Activated T-helper 1 cell treated with anti-CD3 and anti-CD28 coated beads, Interleukin-12 subunit alpha, Interleukin-12 subunit beta, Interleukin-2, Interleukin-4 antibody, amounts not matched to agents 30 ng/mL and 10 ng/mL and 1 ng/mL, durations not matched to agents 14 hours and 24 hours and 36 hours (primary cell): Measurements from ENCODE around the gene TOP3B. TPM values are rescaled to one million over a fixed set of nuclear protein-coding genes. Genes with fewer than 3 reads are reported as not detected.

Experiments
- DNase-seq: peaks from one replicate; pipeline ENCODE4 v3.0.0; 2021; ENCODE audit warnings: low spot score
- H3K27ac Mint-ChIP-seq: one replicate; pipeline ENCODE4 v1.8.0; 2021; ENCODE audit warnings: mild to moderate bottlenecking, mixed read lengths
- H3K27me3 Mint-ChIP-seq: one replicate; pipeline ENCODE4 v1.8.0; 2022; ENCODE audit warnings: mild to moderate bottlenecking, moderate library complexity, mixed read lengths; ENCODE audit not compliant: insufficient read depth
- H3K36me3 Mint-ChIP-seq: one replicate; pipeline ENCODE4 v1.8.0; 2021; ENCODE audit warnings: low read depth, mixed read lengths
- H3K4me1 Mint-ChIP-seq: one replicate; pipeline ENCODE4 v1.8.0; 2021; ENCODE audit warnings: low read depth, mixed read lengths
- H3K4me3 Mint-ChIP-seq: one replicate; pipeline ENCODE4 v1.8.0; 2021; ENCODE audit warnings: mild to moderate bottlenecking, moderate library complexity, mixed read lengths
- H3K9me3 Mint-ChIP-seq: one replicate; pipeline ENCODE4 v1.8.0; 2021; ENCODE audit warnings: mixed read lengths
- intact Hi-C: fragments of 100-400 bp; cut with micrococcal nuclease; formaldehyde crosslinking; loops from one replicate; pipeline ENCODE4 v1.15.1; 2024
- total RNA-seq: library from RNA; stranded (reverse); gene quantifications from 2 replicates; pipeline ENCODE4 v1.2.3, GENCODE V29; 2022

Gene TOP3B
- total RNA-seq, 1 donor from 2014 or later: 48.4 TPM

- no peak overlapping the region for H3K27ac Mint-ChIP-seq
- no peaks in the 10 kb centered on the region for H3K4me1 Mint-ChIP-seq
- peaks cover 12% of the 10 kb centered on the region for H3K36me3 Mint-ChIP-seq
- H3K4me3 Mint-ChIP-seq: no peak overlapping the region
- DNase-seq: no peak
- no peaks in the 10 kb centered on the region for H3K27me3 Mint-ChIP-seq
- H3K9me3 Mint-ChIP-seq: no peaks in the 10 kb centered on the region
- intact Hi-C loops: no loop called here
Measured at GRCh38 chr22:21961127-21961867, 21.3 kb downstream of the TOP3B start.

- H3K4me3 Mint-ChIP-seq: no peak overlapping the region
- no peak overlapping the region for H3K27ac Mint-ChIP-seq
- no peaks in the 10 kb centered on the region for H3K27me3 Mint-ChIP-seq
- DNase-seq: no peak
- H3K36me3 Mint-ChIP-seq: peaks cover 11% of the 10 kb centered on the region
- H3K4me1 Mint-ChIP-seq: no peaks in the 10 kb centered on the region
- intact Hi-C loops: no loop called here
- no peaks in the 10 kb centered on the region for H3K9me3 Mint-ChIP-seq
Measured at GRCh38 chr22:21960200-21961126, 22.1 kb downstream of the TOP3B start.

GRCh38 chr22:21959274-21960074, 23.1 kb downstream of the TOP3B start:
- intact Hi-C loops: no loop called here
- Mint-ChIP-seq H3K27ac (no peak overlapping the region), H3K4me1 (no peaks in the 10 kb centered on the region), H3K4me3 (no peak overlapping the region), H3K36me3 (peaks cover 8% of the 10 kb centered on the region), H3K27me3 (no peaks in the 10 kb centered on the region), H3K9me3 (no peaks in the 10 kb centered on the region)
- DNase-seq: no peak

- intact Hi-C loops: no loop called here
- Mint-ChIP-seq H3K4me1 (no peaks in the 10 kb centered on the region), H3K27ac (no peak overlapping the region), H3K4me3 (no peak overlapping the region), H3K27me3 (no peaks in the 10 kb centered on the region), H3K9me3 (no peaks in the 10 kb centered on the region), H3K36me3 (peaks cover 8% of the 10 kb centered on the region)
- DNase-seq: no peak
Measured at GRCh38 chr22:21958360-21959273, 24.0 kb downstream of the TOP3B start.

- Mint-ChIP-seq H3K4me1 (peaks cover 6% of the 10 kb centered on the region), H3K36me3 (peaks cover 3% of the 10 kb centered on the region), H3K4me3 (peak within 1 kb of the TSS; percentile 79), H3K9me3 (no peaks in the 10 kb centered on the region), H3K27me3 (no peaks in the 10 kb centered on the region), H3K27ac (peak within 1 kb of the TSS; percentile 79)
- intact Hi-C loops: loop anchor here (2.0 to 5.0 kb wide), 7 partner anchors 14 to 286 kb away; partner anchors contain the start of genes MAPK1 and PPIL2
- DNase-seq: peak; percentile 88
Measured at GRCh38 chr22:21952586-21953571, 29.7 kb downstream of the TOP3B start, which contains the start of gene PPM1F. Gene PPM1F (minus strand): TSS chr22:21952848. CDS start chr22:21946048, 6,800 bp downstream.

GRCh38 chr22:21951931-21952465, 30.6 kb downstream of the TOP3B start:
- H3K27me3 Mint-ChIP-seq: no peaks in the 10 kb centered on the region
- peak overlapping the region; percentile 79 for H3K4me3 Mint-ChIP-seq
- DNase-seq: no peak
- no peaks in the 10 kb centered on the region for H3K9me3 Mint-ChIP-seq
- H3K27ac Mint-ChIP-seq: peak overlapping the region; percentile 61
- peaks cover 6% of the 10 kb centered on the region for H3K4me1 Mint-ChIP-seq
- intact Hi-C loops: loop anchor here (2.0 to 5.0 kb wide), 7 partner anchors 13 to 285 kb away; partner anchors contain the start of genes MAPK1 and PPIL2
- peaks cover 3% of the 10 kb centered on the region for H3K36me3 Mint-ChIP-seq

- Mint-ChIP-seq H3K4me3 (peak overlapping the region; percentile 59), H3K27ac (no peak overlapping the region), H3K36me3 (peaks cover 3% of the 10 kb centered on the region), H3K9me3 (no peaks in the 10 kb centered on the region), H3K4me1 (peaks cover 6% of the 10 kb centered on the region), H3K27me3 (no peaks in the 10 kb centered on the region)
- DNase-seq: no peak
- intact Hi-C loops: loop anchor here (5.0 kb wide), 5 partner anchors 84 to 284 kb away; partner anchors contain the start of genes MAPK1 and PPIL2
Measured at GRCh38 chr22:21951062-21951461, 31.5 kb downstream of the TOP3B start.

- intact Hi-C loops: loop anchor here (5.0 kb wide), 5 partner anchors 83 to 283 kb away; partner anchors contain the start of genes MAPK1 and PPIL2
- no peak overlapping the region for H3K4me3 Mint-ChIP-seq
- peaks cover 5% of the 10 kb centered on the region for H3K36me3 Mint-ChIP-seq
- DNase-seq: no peak
- H3K9me3 Mint-ChIP-seq: no peaks in the 10 kb centered on the region
- no peak overlapping the region for H3K27ac Mint-ChIP-seq
- no peaks in the 10 kb centered on the region for H3K27me3 Mint-ChIP-seq
- H3K4me1 Mint-ChIP-seq: peaks cover 9% of the 10 kb centered on the region
Measured at GRCh38 chr22:21949948-21950347, 32.6 kb downstream of the TOP3B start.

GRCh38 chr22:21949569-21949918, 33.0 kb downstream of the TOP3B start:
- peaks cover 8% of the 10 kb centered on the region for H3K36me3 Mint-ChIP-seq
- no peaks in the 10 kb centered on the region for H3K9me3 Mint-ChIP-seq
- no peak for DNase-seq
- intact Hi-C loops: no loop called here
- no peak overlapping the region for H3K4me3 Mint-ChIP-seq
- H3K27ac Mint-ChIP-seq: no peak overlapping the region
- peaks cover 12% of the 10 kb centered on the region for H3K4me1 Mint-ChIP-seq
- H3K27me3 Mint-ChIP-seq: no peaks in the 10 kb centered on the region

- H3K36me3 Mint-ChIP-seq: peaks cover 8% of the 10 kb centered on the region
- intact Hi-C loops: no loop called here
- no peak overlapping the region for H3K27ac Mint-ChIP-seq
- DNase-seq: no peak
- H3K4me3 Mint-ChIP-seq: no peak overlapping the region
- H3K27me3 Mint-ChIP-seq: no peaks in the 10 kb centered on the region
- no peaks in the 10 kb centered on the region for H3K9me3 Mint-ChIP-seq
- H3K4me1 Mint-ChIP-seq: peaks cover 12% of the 10 kb centered on the region
Measured at GRCh38 chr22:21948824-21949568, 33.6 kb downstream of the TOP3B start.
